ENCODE results near the gene PEMT. TPM values are rescaled to one million over a fixed set of nuclear protein-coding genes. Genes with fewer than 3 reads are reported as not detected.

Gene PEMT
- total RNA-seq, 4 donors from 2014 or later, result 17.7 to 24.8 (median 20.6) TPM

DNA sequence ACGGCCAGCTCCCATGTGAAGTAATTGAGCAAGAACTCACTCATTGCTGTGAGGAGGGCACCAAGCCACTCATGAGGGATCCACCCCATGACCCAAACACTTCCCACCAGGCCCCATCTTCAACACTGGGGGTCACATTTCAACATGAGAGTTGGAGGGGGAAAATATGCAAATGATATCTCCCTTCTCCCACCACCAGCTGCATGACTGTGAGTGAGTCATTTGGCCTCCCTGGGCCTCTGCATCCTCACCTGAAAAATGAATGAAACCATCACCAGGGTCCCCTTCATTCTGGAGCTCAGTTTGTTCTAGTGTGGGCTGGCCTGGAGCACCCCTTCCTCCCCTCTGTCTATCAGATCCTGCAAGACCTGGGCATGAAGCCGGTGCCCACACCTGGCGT lies 121.5 kb downstream of the PEMT start:
- Histone ChIP-seq H3K27ac (replicated peaks in 1 of 4) (no peak overlapping the region), H3K9me3 (no peaks in the 10 kb centered on the region), H3K36me3 (no peaks in the 10 kb centered on the region), H3K27me3 (peaks cover 0 to 55% (median 0%) of the 10 kb centered on the region in 4 donors), H3K4me3 (no peak overlapping the region), H3K4me1 (no peaks in the 10 kb centered on the region)
- intact Hi-C loops (cut with DNase I), result no loop called here
- no peak for DNase-seq (ENCODE audit: extremely low spot score)
- TF ChIP-seq EP300 (IDR thresholded peaks at IDR 0.05) (no peak), POLR2A (IDR thresholded peaks at IDR 0.05; ENCODE audit: low read depth) (no peak), POLR2AphosphoS5 (IDR thresholded peaks at IDR 0.05) (no peak)
- TF ChIP-seq, protein P1, sequence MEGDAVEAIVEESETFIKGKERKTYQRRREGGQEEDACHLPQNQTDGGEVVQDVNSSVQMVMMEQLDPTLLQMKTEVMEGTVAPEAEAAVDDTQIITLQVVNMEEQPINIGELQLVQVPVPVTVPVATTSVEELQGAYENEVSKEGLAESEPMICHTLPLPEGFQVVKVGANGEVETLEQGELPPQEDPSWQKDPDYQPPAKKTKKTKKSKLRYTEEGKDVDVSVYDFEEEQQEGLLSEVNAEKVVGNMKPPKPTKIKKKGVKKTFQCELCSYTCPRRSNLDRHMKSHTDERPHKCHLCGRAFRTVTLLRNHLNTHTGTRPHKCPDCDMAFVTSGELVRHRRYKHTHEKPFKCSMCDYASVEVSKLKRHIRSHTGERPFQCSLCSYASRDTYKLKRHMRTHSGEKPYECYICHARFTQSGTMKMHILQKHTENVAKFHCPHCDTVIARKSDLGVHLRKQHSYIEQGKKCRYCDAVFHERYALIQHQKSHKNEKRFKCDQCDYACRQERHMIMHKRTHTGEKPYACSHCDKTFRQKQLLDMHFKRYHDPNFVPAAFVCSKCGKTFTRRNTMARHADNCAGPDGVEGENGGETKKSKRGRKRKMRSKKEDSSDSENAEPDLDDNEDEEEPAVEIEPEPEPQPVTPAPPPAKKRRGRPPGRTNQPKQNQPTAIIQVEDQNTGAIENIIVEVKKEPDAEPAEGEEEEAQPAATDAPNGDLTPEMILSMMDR (IDR thresholded peaks at IDR 0.05), result no peak
- WGBS, result 92% methylated on average over 3 of the region's 3 CpGs

DNA sequence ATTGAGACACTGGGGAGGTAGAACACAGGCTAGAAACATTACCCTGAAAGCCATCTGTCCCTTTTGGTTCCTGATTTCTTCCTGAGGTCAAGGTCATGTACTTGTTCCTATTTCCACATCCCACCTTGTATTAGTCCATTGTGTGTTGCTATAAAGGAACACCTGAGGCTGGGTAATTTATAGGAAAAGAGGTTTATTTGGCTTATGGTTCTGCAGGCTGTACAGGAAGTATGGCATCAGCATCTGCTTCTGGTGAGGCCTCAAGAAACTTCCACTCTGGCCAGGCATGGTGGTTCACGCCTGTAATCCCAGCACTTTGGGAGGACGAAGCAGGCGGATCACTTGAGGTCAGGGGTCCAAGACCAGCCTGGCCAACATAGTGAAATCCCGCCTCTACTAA lies 122.2 kb downstream of the PEMT start:
- Histone ChIP-seq H3K9me3 (no peaks in the 10 kb centered on the region), H3K36me3 (no peaks in the 10 kb centered on the region), H3K4me3 (no peak overlapping the region), H3K27me3 (peaks cover 0 to 61% (median 0%) of the 10 kb centered on the region in 4 donors), H3K4me1 (no peaks in the 10 kb centered on the region), H3K27ac (replicated peaks in 1 of 4) (no peak overlapping the region)
- DNase-seq (ENCODE audit: extremely low spot score), result no peak
- TF ChIP-seq POLR2AphosphoS5 (IDR thresholded peaks at IDR 0.05) (no peak), POLR2A (IDR thresholded peaks at IDR 0.05; ENCODE audit: low read depth) (no peak), EP300 (IDR thresholded peaks at IDR 0.05) (no peak)
- TF ChIP-seq, protein P1 (IDR thresholded peaks at IDR 0.05), result no peak
- intact Hi-C loops (cut with DNase I), result no loop called here
- 82% methylated on average over 4 of the region's 4 CpGs for WGBS

DNA sequence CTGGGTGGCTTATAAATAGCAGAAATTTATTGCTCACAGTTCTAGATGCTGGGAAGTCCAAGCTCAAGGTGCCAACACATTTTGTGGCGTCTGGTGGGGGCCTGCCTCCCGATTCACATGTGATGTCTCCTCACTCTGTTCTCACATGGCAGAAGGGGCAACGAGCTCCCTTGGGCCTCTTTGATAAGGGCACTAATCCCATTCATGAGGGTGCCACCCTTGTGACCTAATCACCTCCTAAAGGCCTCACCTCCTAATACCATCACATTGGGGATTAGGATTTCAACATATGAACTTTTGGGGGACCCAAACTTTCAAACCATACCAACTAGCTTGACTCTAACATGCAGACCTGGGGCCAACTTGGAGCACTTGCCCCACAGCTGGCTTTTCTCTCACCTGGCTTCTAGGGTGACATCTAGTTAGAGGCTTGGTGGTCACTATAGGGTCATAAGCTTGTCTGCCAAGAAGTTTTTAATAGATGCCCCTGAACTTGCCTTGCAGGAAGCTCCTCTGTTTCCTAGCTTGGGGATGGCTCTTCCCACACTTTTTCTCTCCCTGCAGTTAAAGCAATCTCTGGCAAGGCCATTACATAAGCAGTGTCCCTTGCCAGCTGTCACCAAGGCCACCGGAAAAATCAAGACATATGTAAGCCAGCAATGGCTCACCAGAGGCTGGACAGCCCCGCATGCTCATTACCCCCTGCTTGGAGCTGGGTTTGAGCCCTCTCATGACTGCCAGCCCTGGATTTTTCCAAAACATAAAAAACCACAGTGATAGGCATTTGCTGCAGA lies 123.1 kb downstream of the PEMT start:
- Histone ChIP-seq H3K36me3 (no peaks in the 10 kb centered on the region), H3K9me3 (no peaks in the 10 kb centered on the region), H3K27me3 (peaks cover 0 to 63% (median 0%) of the 10 kb centered on the region in 4 donors), H3K27ac (replicated peaks in 1 of 4) (no peak overlapping the region), H3K4me3 (no peak overlapping the region), H3K4me1 (no peaks in the 10 kb centered on the region)
- TF ChIP-seq POLR2AphosphoS5 (IDR thresholded peaks at IDR 0.05) (no peak), EP300 (IDR thresholded peaks at IDR 0.05) (no peak), POLR2A (IDR thresholded peaks at IDR 0.05; ENCODE audit: low read depth) (no peak)
- TF ChIP-seq, protein P1 (IDR thresholded peaks at IDR 0.05), result no peak
- WGBS, result 83% methylated on average over 5 of the region's 5 CpGs
- no peak for DNase-seq (ENCODE audit: extremely low spot score)
- intact Hi-C loops (cut with DNase I), result no loop called here

DNA sequence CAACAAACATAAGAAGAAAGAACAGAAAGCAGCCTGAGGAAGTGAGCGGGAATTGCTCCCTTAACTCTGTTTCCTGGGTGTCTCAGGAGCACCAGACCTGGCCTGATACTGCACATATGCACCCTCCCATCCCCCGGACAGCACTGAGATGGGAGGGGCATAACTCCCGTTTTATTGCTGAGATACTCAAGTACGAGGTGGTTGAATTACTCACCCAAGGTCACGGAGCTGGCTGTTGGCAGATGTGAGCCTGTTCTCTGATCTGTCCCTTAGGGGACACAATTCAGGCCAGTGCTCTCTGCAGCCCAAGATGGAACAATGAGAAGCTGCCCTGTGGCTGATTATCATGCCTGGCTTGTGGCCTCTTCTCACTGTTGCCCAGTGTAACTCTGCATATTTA lies 123.8 kb downstream of the PEMT start:
- Histone ChIP-seq H3K27me3 (peaks cover 0 to 63% (median 0%) of the 10 kb centered on the region in 4 donors), H3K4me1 (no peaks in the 10 kb centered on the region), H3K9me3 (no peaks in the 10 kb centered on the region), H3K36me3 (no peaks in the 10 kb centered on the region), H3K27ac (replicated peaks in 1 of 4) (no peak overlapping the region), H3K4me3 (no peak overlapping the region)
- no peak for TF ChIP-seq POLR2A (IDR thresholded peaks at IDR 0.05; ENCODE audit: low read depth)
- intact Hi-C loops (cut with DNase I), result no loop called here
- no peak for DNase-seq (ENCODE audit: extremely low spot score)
- WGBS, result 66% methylated on average over 5 of the region's 5 CpGs

DNA sequence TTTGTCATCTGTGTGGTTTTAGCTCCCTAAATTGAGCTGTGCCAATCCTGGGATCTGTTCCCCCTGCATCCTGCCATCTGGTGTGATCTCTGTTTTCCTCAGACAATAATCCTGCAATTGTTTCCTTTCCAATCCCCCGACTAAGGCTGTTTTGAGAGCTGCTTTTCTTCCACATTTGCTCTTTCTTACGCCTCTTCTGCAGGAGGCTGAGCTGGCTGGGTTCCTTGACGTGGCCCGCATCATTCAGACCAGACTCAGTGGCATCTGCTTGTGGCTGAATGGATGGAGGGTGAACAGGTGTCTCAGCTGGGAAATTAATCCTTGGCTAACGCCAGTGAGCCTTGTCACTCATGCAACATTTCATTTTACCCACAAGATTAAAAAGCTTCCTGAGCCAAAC lies 124.5 kb downstream of the PEMT start:
- H3K4me1 ChIP-seq, result no peaks in the 10 kb centered on the region
- 70% methylated on average over 5 of the region's 5 CpGs for WGBS
- TF ChIP-seq, protein P1 (IDR thresholded peaks at IDR 0.05), result no peak
- no peak for TF ChIP-seq POLR2AphosphoS5 (IDR thresholded peaks at IDR 0.05)
- TF ChIP-seq EP300 (IDR thresholded peaks at IDR 0.05), result no peak
- TF ChIP-seq POLR2A (IDR thresholded peaks at IDR 0.05; ENCODE audit: low read depth), result no peak
- intact Hi-C loops (cut with DNase I), result no loop called here
- no peaks in the 10 kb centered on the region for H3K9me3 ChIP-seq
- no peak overlapping the region for H3K4me3 ChIP-seq
- H3K27me3 ChIP-seq, result peaks cover 0 to 63% (median 0%) of the 10 kb centered on the region in 4 donors
- no peak for DNase-seq (ENCODE audit: extremely low spot score)
- H3K27ac ChIP-seq (replicated peaks in 1 of 4), result no peak overlapping the region
- H3K36me3 ChIP-seq, result no peaks in the 10 kb centered on the region

All from esophagus muscularis mucosa (tissue), 4 donors.